Measurements from ENCODE around the gene CAMSAP2. TPM values are rescaled to one million over a fixed set of nuclear protein-coding genes. Genes with fewer than 3 reads are reported as not detected.

Gene CAMSAP2
- total and polyA plus RNA-seq, 2 of the 4 experiments (the other 2 are of a cell fraction) = 8.3 to 29.4 TPM

- no peak overlapping the region for H3K56ac ChIP-seq (ENCODE audit: extremely low read depth, insufficient read depth, low read length)
- no peak overlapping the region for H3K18ac ChIP-seq (ENCODE audit: low read depth, low read length)
- H3K14ac ChIP-seq (replicated peaks; ENCODE audit: low read depth, low read length) = no peak overlapping the region
- ChIA-PET CTCF (interaction anchor here (2.7 kb wide), 1 partner anchor 213 kb away, joined by 8 read pairs; no protein-coding TSS in a partner anchor), POLR2A (ENCODE audit: unreplicated experiment) (no interaction called here)
- in situ Hi-C loops (cut with MboI; ENCODE audit: low sequenced_read_pairs) (no loop called here), dilution Hi-C loops (cut with HindIII; ENCODE audit: low sequenced_read_pairs, unreplicated experiment) (no loop called here), intact Hi-C loops (cut with micrococcal nuclease) (loop anchor here (1.0 kb wide), 1 partner anchor 23 kb away; no protein-coding TSS in a partner anchor)
- no peak for ATAC-seq (ENCODE audit: low read depth)
- no peaks in the 10 kb centered on the region for H3K9me3 ChIP-seq (ENCODE audit: control insufficient read depth, insufficient read depth, low read length)
- H2BK120ac ChIP-seq (ENCODE audit: low read depth, low read length) = no peak overlapping the region
- H3K4me1 ChIP-seq (ENCODE audit: control insufficient read depth, insufficient read depth, low read length) = no peaks in the 10 kb centered on the region; the same call in 1 of the 2 replicates
- peaks cover 9% of the 10 kb centered on the region for H3K36me3 ChIP-seq (ENCODE audit: control insufficient read depth, insufficient read depth, low read length)
- no peak overlapping the region for H4K91ac ChIP-seq (ENCODE audit: insufficient read depth, low read depth, low read length)
- H2BK15ac ChIP-seq (ENCODE audit: low read depth, low read length) = no peak overlapping the region
- TF ChIP-seq ELK1 (IDR thresholded peaks at IDR 0.05; ENCODE audit: borderline replicate concordance, low read depth, low read length) = no peak
- TF ChIP-seq USF2 (IDR thresholded peaks at IDR 0.05; ENCODE audit: low read depth, low read length) = no peak
- no peak for TF ChIP-seq MXI1 (IDR thresholded peaks at IDR 0.05; ENCODE audit: borderline replicate concordance, low read depth, low read length)
- TF ChIP-seq RCOR1 (IDR thresholded peaks at IDR 0.05; ENCODE audit: insufficient replicate concordance, low read length) = no peak
- no peak for TF ChIP-seq FOS (IDR thresholded peaks at IDR 0.05; ENCODE audit: low read depth, low read length)
- TF ChIP-seq SMC3 (IDR thresholded peaks at IDR 0.05; ENCODE audit: low read depth, low read length) = no peak
- TF ChIP-seq CTCF (conservative IDR thresholded peaks at IDR 0.05; ENCODE audit: low read depth, low read length) = no peak
- no peak for TF ChIP-seq RFX5 (IDR thresholded peaks at IDR 0.05; ENCODE audit: low read depth, low read length)
- no peak overlapping the region for H3K4me2 ChIP-seq (ENCODE audit: low read depth, low read length)
- BruUV-seq (replicated peaks) = no TSS peak
- no peak overlapping the region for H3K9ac ChIP-seq (ENCODE audit: low read depth, low read length)
- H3K9me1 ChIP-seq (ENCODE audit: insufficient read depth, low read length) = peaks cover 8% of the 10 kb centered on the region; the same call in 1 of the 2 replicates
- H3K27ac ChIP-seq (ENCODE audit: insufficient read depth, low read length) = no peak overlapping the region
- DNase-seq = no peak
- H2AK5ac ChIP-seq (ENCODE audit: low read depth, low read length) = no peak overlapping the region
- H3K4me3 ChIP-seq (ENCODE audit: insufficient read depth, low read depth, low read length) = no peak overlapping the region
- H2BK5ac ChIP-seq (ENCODE audit: low read depth, low read length, poor library complexity, severe bottlenecking) = no peak overlapping the region
- peaks cover 27 to 45% of the 10 kb centered on the region in 2 experiments for H3K79me1 ChIP-seq (ENCODE audit: low read depth in 1 of 2, low read length in 2 of 2)
- no peaks in the 10 kb centered on the region for H3K27me3 ChIP-seq (ENCODE audit: control insufficient read depth, insufficient read depth, low read length)
- no peak overlapping the region for H2AFZ ChIP-seq (replicated peaks; ENCODE audit: low read length, poor library complexity)
- H4K5ac ChIP-seq (ENCODE audit: low read depth, low read length) = no peak overlapping the region
- no peak overlapping the region for H3K23ac ChIP-seq (ENCODE audit: low read depth, low read length)
- no peak overlapping the region for H2AK9ac ChIP-seq (replicated peaks; ENCODE audit: low read depth, low read length, poor library complexity)
- peaks cover 9% of the 10 kb centered on the region; the same call in 1 of the 2 replicates for H4K20me1 ChIP-seq (ENCODE audit: insufficient read depth, low read length)
- no CpG with 5 or more reads among the region's 3 CpGs for WGBS, 2 experiments (ENCODE audit: extremely low coverage in 2 of 2, insufficient read length in 1 of 2)
- H4K8ac ChIP-seq (ENCODE audit: low read depth in 2 of 2, low read length in 2 of 2) = no peak overlapping the region
- H3K4ac ChIP-seq (ENCODE audit: low read depth, low read length) = no peak overlapping the region
- H2BK20ac ChIP-seq (ENCODE audit: low read depth, low read length) = no peak overlapping the region
Measured at GRCh38 chr1:200836213-200836612, 97.5 kb downstream of the CAMSAP2 start.

Data from IMR-90 (cell line).